ENCODE results near the gene FLYWCH1.

FLYWCH1 gene

GRCh38 chr16:2983706-2984136 lies 72.0 kb downstream of the FLYWCH1 start:
- DNase-seq (ENCODE audit: low read depth in 2 of 2) = peak; percentile 46 to 56

- no peak for DNase-seq (ENCODE audit: low read depth in 2 of 2)
Measured at GRCh38 chr16:2985462-2985861, 73.7 kb downstream of the FLYWCH1 start.

- no peak for DNase-seq (ENCODE audit: low read depth in 2 of 2)
Measured at GRCh38 chr16:2985893-2986355, 74.2 kb downstream of the FLYWCH1 start.

- no peak for DNase-seq (ENCODE audit: low read depth in 2 of 2)
Measured at GRCh38 chr16:2986623-2987188, 75.0 kb downstream of the FLYWCH1 start.

- DNase-seq (ENCODE audit: low read depth in 2 of 2) = no peak
Measured at GRCh38 chr16:2987286-2987685, 75.6 kb downstream of the FLYWCH1 start.

GRCh38 chr16:2987833-2988232 lies 76.1 kb downstream of the FLYWCH1 start:
- DNase-seq (ENCODE audit: low read depth in 2 of 2) = no peak

GRCh38 chr16:2988590-2989099 lies 76.9 kb downstream of the FLYWCH1 start:
- no peak for DNase-seq (ENCODE audit: low read depth in 2 of 2)

- no peak for DNase-seq (ENCODE audit: low read depth in 2 of 2)
Measured at GRCh38 chr16:2990891-2991290, 79.2 kb downstream of the FLYWCH1 start.

- no peak for DNase-seq (ENCODE audit: low read depth in 2 of 2)
Measured at GRCh38 chr16:2991566-2992261, 80.0 kb downstream of the FLYWCH1 start.

GRCh38 chr16:2992383-2993081 lies 80.8 kb downstream of the FLYWCH1 start:
- DNase-seq (ENCODE audit: low read depth in 2 of 2) = no peak

- DNase-seq (ENCODE audit: low read depth in 2 of 2) = no peak
Measured at GRCh38 chr16:2996298-2996697, 84.6 kb downstream of the FLYWCH1 start.

- no peak for DNase-seq (ENCODE audit: low read depth in 2 of 2)
Measured at GRCh38 chr16:2999929-3000328, 88.2 kb downstream of the FLYWCH1 start.

GRCh38 chr16:3000540-3000939 lies 88.8 kb downstream of the FLYWCH1 start:
- DNase-seq (ENCODE audit: low read depth in 2 of 2) = no peak

Measured in fibroblast of skin of left quadriceps (primary cell).